ENCODE results near the gene SAG. TPM values are rescaled to one million over a fixed set of nuclear protein-coding genes. Genes with fewer than 3 reads are reported as not detected.

Gene SAG
- total RNA-seq, 1 donor from 2014 or later, result not detected

- no peak for DNase-seq
- no peak for TF ChIP-seq CTCF (IDR thresholded peaks at IDR 0.05; ENCODE audit: partially characterized antibody, unreplicated experiment)
- H3K36me3 Mint-ChIP-seq (ENCODE audit: unreplicated experiment), result peaks cover 3% of the 10 kb centered on the region
- H3K4me1 Mint-ChIP-seq (ENCODE audit: low read depth, unreplicated experiment), result no peaks in the 10 kb centered on the region
- H3K27ac Mint-ChIP-seq (ENCODE audit: unreplicated experiment), result no peak overlapping the region
- H3K9me3 Mint-ChIP-seq (ENCODE audit: unreplicated experiment), result peaks cover 5% of the 10 kb centered on the region
- H3K27me3 Mint-ChIP-seq (ENCODE audit: unreplicated experiment), result peaks cover 2% of the 10 kb centered on the region
- peak overlapping the region; percentile 3 for H3K4me3 Mint-ChIP-seq (ENCODE audit: unreplicated experiment)
Observed at GRCh38 chr2:233285921-233286320, 21.7 kb upstream of the SAG start.

- Mint-ChIP-seq H3K36me3 (ENCODE audit: unreplicated experiment) (peaks cover 11% of the 10 kb centered on the region), H3K27ac (ENCODE audit: unreplicated experiment) (no peak overlapping the region)
- no peak for TF ChIP-seq CTCF (IDR thresholded peaks at IDR 0.05; ENCODE audit: partially characterized antibody, unreplicated experiment)
Observed at GRCh38 chr2:233287871-233288270, 19.7 kb upstream of the SAG start.

GRCh38 chr2:233288663-233289062, 19.0 kb upstream of the SAG start:
- Mint-ChIP-seq H3K9me3 (ENCODE audit: unreplicated experiment) (peaks cover 3% of the 10 kb centered on the region), H3K27ac (ENCODE audit: unreplicated experiment) (no peak overlapping the region), H3K27me3 (ENCODE audit: unreplicated experiment) (peaks cover 2% of the 10 kb centered on the region), H3K4me1 (ENCODE audit: low read depth, unreplicated experiment) (no peaks in the 10 kb centered on the region), H3K36me3 (ENCODE audit: unreplicated experiment) (peaks cover 11% of the 10 kb centered on the region), H3K4me3 (ENCODE audit: unreplicated experiment) (no peak overlapping the region)
- DNase-seq, result no peak
- TF ChIP-seq CTCF (IDR thresholded peaks at IDR 0.05; ENCODE audit: partially characterized antibody, unreplicated experiment), result no peak

More at GRCh38 chr2:233287871-233288270, 19.7 kb upstream of the SAG start:
- Mint-ChIP-seq H3K9me3 (ENCODE audit: unreplicated experiment) (peaks cover 3% of the 10 kb centered on the region), H3K4me1 (ENCODE audit: low read depth, unreplicated experiment) (no peaks in the 10 kb centered on the region), H3K27me3 (ENCODE audit: unreplicated experiment) (peaks cover 2% of the 10 kb centered on the region), H3K4me3 (ENCODE audit: unreplicated experiment) (no peak overlapping the region)
- no peak for DNase-seq

GRCh38 chr2:233289648-233290047, 18.0 kb upstream of the SAG start:
- no peak for DNase-seq
- H3K27ac Mint-ChIP-seq (ENCODE audit: unreplicated experiment), result no peak overlapping the region
- H3K27me3 Mint-ChIP-seq (ENCODE audit: unreplicated experiment), result peaks cover 2% of the 10 kb centered on the region
- peaks cover 11% of the 10 kb centered on the region for H3K36me3 Mint-ChIP-seq (ENCODE audit: unreplicated experiment)
- TF ChIP-seq CTCF (IDR thresholded peaks at IDR 0.05; ENCODE audit: partially characterized antibody, unreplicated experiment), result no peak
- peaks cover 3% of the 10 kb centered on the region for H3K9me3 Mint-ChIP-seq (ENCODE audit: unreplicated experiment)
- H3K4me3 Mint-ChIP-seq (ENCODE audit: unreplicated experiment), result no peak overlapping the region
- no peaks in the 10 kb centered on the region for H3K4me1 Mint-ChIP-seq (ENCODE audit: low read depth, unreplicated experiment)

GRCh38 chr2:233290051-233290845, 17.4 kb upstream of the SAG start:
- no peak for TF ChIP-seq CTCF (IDR thresholded peaks at IDR 0.05; ENCODE audit: partially characterized antibody, unreplicated experiment)
- no peak overlapping the region for H3K27ac Mint-ChIP-seq (ENCODE audit: unreplicated experiment)
- no peak overlapping the region for H3K4me3 Mint-ChIP-seq (ENCODE audit: unreplicated experiment)
- H3K9me3 Mint-ChIP-seq (ENCODE audit: unreplicated experiment), result peaks cover 3% of the 10 kb centered on the region
- no peak for DNase-seq
- no peaks in the 10 kb centered on the region for H3K4me1 Mint-ChIP-seq (ENCODE audit: low read depth, unreplicated experiment)
- H3K27me3 Mint-ChIP-seq (ENCODE audit: unreplicated experiment), result peaks cover 2% of the 10 kb centered on the region
- H3K36me3 Mint-ChIP-seq (ENCODE audit: unreplicated experiment), result peaks cover 11% of the 10 kb centered on the region

Measured in glutamatergic neuron (in vitro differentiated cells).